Measurements from ENCODE around the gene ZNF841.
A peak's percentile ranks its signal among the peaks of the same experiment; 100 is the strongest.
"Not testable (repeated sequence)": the region's sequence is repeated elsewhere in the genome, so short reads cannot be mapped to it uniquely, and the experiment has no call there.

Gene ZNF841

DNA sequence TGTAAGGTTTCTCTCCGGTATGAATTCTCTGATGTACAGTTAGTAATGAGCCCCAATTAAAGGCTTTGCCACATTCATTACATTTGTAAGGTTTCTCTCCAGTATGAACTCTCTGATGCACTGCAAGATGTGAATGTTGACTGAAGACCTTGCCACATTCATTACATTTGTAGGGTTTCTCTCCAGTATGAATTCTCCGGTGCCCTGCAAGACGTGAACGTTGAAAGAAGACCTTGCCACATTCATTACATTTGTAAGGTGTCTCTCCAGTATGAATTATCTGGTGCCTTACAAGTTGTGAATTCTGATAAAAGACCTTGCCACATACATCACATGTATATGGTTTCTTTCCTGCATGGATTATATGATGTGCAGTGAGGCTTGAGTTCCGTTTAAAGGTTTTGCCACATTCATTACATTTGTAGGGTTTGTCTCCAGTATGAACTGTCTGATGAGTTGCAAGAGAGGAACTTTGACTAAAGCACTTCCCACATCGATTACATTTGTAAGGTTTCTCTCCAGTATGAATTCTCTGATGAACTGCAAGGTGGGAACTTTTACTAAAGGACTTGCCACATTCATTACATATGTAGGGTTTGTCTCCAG lies 29.2 kb downstream of the ZNF841 start:
- no peak for DNase-seq (ENCODE audit: low read depth)

GRCh38 chr19:52065399-52065798 lies 30.2 kb downstream of the ZNF841 start:
- no peak for DNase-seq (ENCODE audit: low read depth)

- not testable (repeated sequence) for DNase-seq (ENCODE audit: low read depth)
These were observed 39.1 kb downstream of the ZNF841 start for GRCh38 chr19:52056480-52056879.

GRCh38 chr19:52051736-52052135 lies 43.8 kb downstream of the ZNF841 start:
- DNase-seq (ENCODE audit: low read depth) = not testable (repeated sequence)

- peak; percentile 54 for DNase-seq (ENCODE audit: low read depth)
These were observed 46.7 kb downstream of the ZNF841 start, which contains the start of gene ZNF432 for GRCh38 chr19:52048555-52049501. Gene ZNF432 (minus strand): TSS chr19:52048838. CDS start chr19:52046868, 1,970 bp downstream.

DNA sequence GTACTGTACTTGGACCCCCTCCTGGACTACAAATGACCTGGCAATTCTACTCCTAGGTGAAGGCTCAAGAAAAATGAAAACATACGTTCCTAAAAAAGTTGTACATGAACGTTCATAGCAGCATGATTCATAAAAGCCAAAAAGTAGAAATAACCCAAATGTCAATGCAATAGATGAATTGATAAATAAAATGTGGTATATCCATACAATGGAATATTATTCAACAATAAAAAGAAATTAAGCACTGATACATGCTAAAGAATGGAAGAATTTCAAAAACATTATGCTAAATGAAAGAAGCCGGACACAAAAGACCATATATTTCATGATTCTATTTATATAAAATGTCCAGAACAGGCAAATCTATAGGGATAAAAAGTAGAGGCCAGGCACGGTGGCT lies 56.4 kb downstream of the ZNF841 start:
- no peak for DNase-seq (ENCODE audit: low read depth)

- no peak for DNase-seq (ENCODE audit: low read depth)
These were observed 61.4 kb downstream of the ZNF841 start for GRCh38 chr19:52034051-52034728.

GRCh38 chr19:52028780-52029123 lies 66.8 kb downstream of the ZNF841 start:
- DNase-seq (ENCODE audit: low read depth) = no peak

GRCh38 chr19:52028027-52028779 lies 67.4 kb downstream of the ZNF841 start, which contains the start of gene ZNF614:
Gene ZNF614 (minus strand): TSS chr19:52028379. CDS start chr19:52025745, 2,634 bp downstream.
- peak; percentile 70 for DNase-seq (ENCODE audit: low read depth)

- DNase-seq (ENCODE audit: low read depth) = not testable (repeated sequence)
These were observed 69.1 kb downstream of the ZNF841 start for GRCh38 chr19:52026255-52026990.

GRCh38 chr19:52024478-52024877 lies 71.1 kb downstream of the ZNF841 start:
- DNase-seq (ENCODE audit: low read depth) = not testable (repeated sequence)

DNA sequence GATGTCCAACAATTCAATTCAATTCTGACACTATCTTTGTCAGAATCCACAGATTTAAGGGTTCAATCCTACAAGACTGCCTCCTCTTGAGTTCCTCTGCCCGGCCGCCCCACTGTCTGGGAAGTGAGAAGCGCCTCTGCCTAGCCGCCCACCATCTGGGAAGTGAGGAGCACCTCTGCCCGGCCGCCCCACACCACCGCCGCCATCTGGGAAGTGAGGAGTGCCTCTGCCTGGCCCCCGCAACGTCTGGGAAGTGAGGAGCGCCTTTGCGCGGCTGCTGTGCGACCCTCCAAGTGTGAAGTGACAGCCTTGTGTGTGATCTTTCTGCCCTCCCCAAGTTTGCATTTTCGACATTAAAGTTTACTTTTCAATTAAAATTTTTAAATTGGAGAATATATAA lies 73.4 kb downstream of the ZNF841 start:
- DNase-seq (ENCODE audit: low read depth) = no peak

DNA sequence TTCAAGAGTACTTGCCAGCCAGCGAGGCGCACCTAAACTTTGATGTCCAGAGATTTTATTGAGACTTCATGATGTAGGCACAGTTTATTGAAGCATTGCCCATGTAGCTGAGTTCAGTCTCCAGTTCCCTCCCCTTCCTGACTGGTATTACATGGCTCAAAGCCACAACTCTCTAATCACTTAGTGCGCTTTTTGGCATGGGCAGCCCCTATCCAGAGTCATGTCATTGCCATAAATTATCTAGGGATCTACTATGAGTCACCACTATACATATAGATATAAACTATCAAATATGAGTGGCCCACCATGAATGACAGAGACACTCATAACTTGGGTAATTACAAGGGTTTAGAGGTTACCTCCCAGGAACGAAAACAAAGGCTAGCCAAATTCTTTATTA lies 75.1 kb downstream of the ZNF841 start:
- no peak for DNase-seq (ENCODE audit: low read depth)

Data from CMK (cell line).